Spleen (tissue), 11 donors: ENCODE measurements around the gene CMSS1. TPM values are rescaled to one million over a fixed set of nuclear protein-coding genes. Genes with fewer than 3 reads are reported as not detected.

ENCODE experiments used
- DNase-seq: peaks from one replicate; pipeline ENCODE4 v3.0.0-alpha.2; 2020
- H3K27ac ChIP-seq, 8 donors: fragments of 200-600 bp; sonication (generic) in 7 of 8; 1 replicate in 4 of 8; 2 replicates in 4 of 8; pipeline versions ENCODE4 v1.5.0 to v1.8.0; 2016 to 2021; ENCODE audit warnings: inconsistent platforms in 4 of 8, mild to moderate bottlenecking in 4 of 8, moderate library complexity in 1 of 8
- H3K27me3 ChIP-seq, 7 donors: fragments of 200-600 bp; sonication (generic) in 6 of 7; replicated peaks in 1 of 7; 1 replicate in 4 of 7; 2 replicates in 3 of 7; pipeline versions ENCODE4 v1.5.0 to v1.8.0; 2016 to 2021; ENCODE audit warnings: inconsistent platforms in 3 of 7, mild to moderate bottlenecking in 1 of 7
- H3K36me3 ChIP-seq, 6 donors: fragments of 200-600 bp; sonication (generic) in 5 of 6; 1 replicate in 4 of 6; 2 replicates in 2 of 6; pipeline versions ENCODE4 v1.5.0 to v1.8.0; 2016 to 2021; ENCODE audit warnings: inconsistent platforms in 2 of 6
- H3K4me1 ChIP-seq, 6 donors: fragments of 200-600 bp; sonication (generic) in 5 of 6; 1 replicate in 3 of 6; 2 replicates in 3 of 6; pipeline versions ENCODE4 v1.5.0 to v1.8.0; 2016 to 2021; ENCODE audit warnings: inconsistent platforms in 3 of 6
- H3K4me3 ChIP-seq, 8 donors: fragments of 200-600 bp; sonication (generic) in 7 of 8; 1 replicate in 4 of 8; 2 replicates in 4 of 8; pipeline versions ENCODE4 v1.5.0 to v1.8.0; 2016 to 2021; ENCODE audit warnings: inconsistent platforms in 4 of 8, mild to moderate bottlenecking in 4 of 8, moderate library complexity in 2 of 8
- H3K9me3 ChIP-seq, 8 donors: fragments of 200-600 bp; sonication (generic) in 7 of 8; 1 replicate in 4 of 8; 2 replicates in 4 of 8; pipeline versions ENCODE4 v1.5.0 to v1.8.0; 2016 to 2021; ENCODE audit warnings: inconsistent platforms in 4 of 8
- POLR2A ChIP-seq, 3 donors: fragments of 450-650 bp; IDR thresholded peaks; one replicate each; pipeline ENCODE4 v1.5.1; 2017; ENCODE audit warnings: antibody characterized with exemption in 3 of 3, mild to moderate bottlenecking in 1 of 3
- POLR2AphosphoS5 ChIP-seq, 3 donors: sonication (generic); formaldehyde crosslinking; IDR thresholded peaks; one replicate each; pipeline ENCODE4 v1.5.1; 2017; ENCODE audit warnings: antibody characterized with exemption in 3 of 3
- WGBS, 5 donors: extraction: QIAGEN DNeasy Blood & Tissue Kit in 3 of 5; methylation state at CpG; one replicate each; pipeline versions ENCODE4 v1.1.5 to v1.1.7; 2013 to 2018; 5-methylcytosine and 5-hydroxymethylcytosine counted together
- intact Hi-C: fragments of 100-400 bp; cut with DNase I; formaldehyde crosslinking; loops from one replicate; pipeline ENCODE4 v1.15.0; 2023; ENCODE audit warnings: low total_unique reads
- polyA plus RNA-seq, 3 donors: library from polyadenylated mRNA; stranded (reverse); fragments of 200-250 nt; gene quantifications; one replicate each; pipeline ENCODE4 v1.2.1, GENCODE V29; 2013
- total RNA-seq, 7 donors: library from RNA; depleted of rRNA in 3 of 7; stranded (reverse); fragments of >200 nt in 3 of 7; fragmentation: NEBNext Ultra II Directional in 4 of 7; extraction: Animal tissue kit (Norgen Biotek cat#: 25700) in 4 of 7; gene quantifications; one replicate each; pipeline versions ENCODE4 v1.1.0 to v1.2.1, GENCODE V29; 2016 to 2021
- TF ChIP-seq, protein P1 (sequence below), 11 experiments: fragments of 200-600 bp in 7 of 11; fragments of 450-650 bp in 4 of 11; sonication (generic) in 4 of 11; IDR thresholded peaks in 8 of 11; conservative IDR thresholded peaks in 3 of 11; 1 replicate in 7 of 11; 2 replicates in 4 of 11; pipeline versions ENCODE4 v1.4.0 to v1.8.0; 2016 to 2021; ENCODE audit warnings: antibody characterized with exemption in 11 of 11, inconsistent platforms in 4 of 11, mild to moderate bottlenecking in 1 of 11
- donor health status: healthy with polysubstance abuse.
- donor health status: DM: no; HTN: no; CAD: no; lungs with moderate emphysema.
- donor health status: DM: no; HTN: no; CAD: no.
- donor health status: Bipolar disorder and iron deficiency.
- donor health status: healthy.
- donor health status: DM: no; HTN: no; CAD: no.
- donor health status: DM: yes; HTN: yes; CAD: no.

The CMSS1 gene
- total and polyA plus RNA-seq, 10 donors, result 6.9 to 30.1 (median 20.0) TPM

DNA sequence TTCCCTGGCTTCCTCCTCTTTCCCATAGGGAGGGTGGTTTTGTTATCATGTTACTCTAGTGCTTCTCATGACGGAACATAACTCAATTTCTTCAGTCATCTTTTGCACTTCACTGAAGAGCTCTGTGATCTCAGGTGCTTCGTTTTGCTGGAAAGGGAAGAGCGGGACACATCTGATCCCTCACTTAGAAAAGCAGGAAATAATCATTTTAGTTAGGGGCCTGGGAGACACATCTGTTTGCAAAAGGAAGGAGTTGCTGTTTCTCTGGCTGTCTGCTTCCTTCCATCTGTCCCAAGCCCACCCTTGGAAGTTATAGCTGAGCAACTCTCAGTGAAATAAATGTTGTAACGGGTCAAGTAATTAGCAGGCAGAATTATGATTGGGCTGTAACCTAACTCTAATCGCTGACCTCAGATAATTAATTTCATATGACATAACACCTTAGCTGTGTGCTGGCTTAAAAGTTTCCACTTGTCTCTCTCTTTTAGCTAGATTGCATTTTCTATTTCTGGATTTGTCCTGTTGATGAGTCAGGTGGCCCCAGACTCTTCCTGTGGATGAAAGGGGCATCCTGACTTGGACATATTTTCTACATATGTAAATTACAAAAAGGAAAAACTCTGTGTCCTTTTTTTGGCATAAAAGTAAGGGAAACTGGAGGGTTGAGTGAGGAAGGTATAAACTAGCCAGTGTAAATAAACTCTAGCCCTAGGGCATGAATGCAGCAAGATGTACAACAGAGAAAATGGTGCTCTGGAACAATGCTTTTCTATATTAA lies 307.7 kb downstream of the CMSS1 start:
- 70 to 87% (median 77%) methylated on average over 5 of the region's 5 CpGs for WGBS, 5 donors
- intact Hi-C loops, result no loop called here
- H3K27me3 ChIP-seq, result no peaks in the 10 kb centered on the region
- TF ChIP-seq POLR2AphosphoS5 (IDR thresholded peaks at IDR 0.05), result no peak
- TF ChIP-seq, protein P1, sequence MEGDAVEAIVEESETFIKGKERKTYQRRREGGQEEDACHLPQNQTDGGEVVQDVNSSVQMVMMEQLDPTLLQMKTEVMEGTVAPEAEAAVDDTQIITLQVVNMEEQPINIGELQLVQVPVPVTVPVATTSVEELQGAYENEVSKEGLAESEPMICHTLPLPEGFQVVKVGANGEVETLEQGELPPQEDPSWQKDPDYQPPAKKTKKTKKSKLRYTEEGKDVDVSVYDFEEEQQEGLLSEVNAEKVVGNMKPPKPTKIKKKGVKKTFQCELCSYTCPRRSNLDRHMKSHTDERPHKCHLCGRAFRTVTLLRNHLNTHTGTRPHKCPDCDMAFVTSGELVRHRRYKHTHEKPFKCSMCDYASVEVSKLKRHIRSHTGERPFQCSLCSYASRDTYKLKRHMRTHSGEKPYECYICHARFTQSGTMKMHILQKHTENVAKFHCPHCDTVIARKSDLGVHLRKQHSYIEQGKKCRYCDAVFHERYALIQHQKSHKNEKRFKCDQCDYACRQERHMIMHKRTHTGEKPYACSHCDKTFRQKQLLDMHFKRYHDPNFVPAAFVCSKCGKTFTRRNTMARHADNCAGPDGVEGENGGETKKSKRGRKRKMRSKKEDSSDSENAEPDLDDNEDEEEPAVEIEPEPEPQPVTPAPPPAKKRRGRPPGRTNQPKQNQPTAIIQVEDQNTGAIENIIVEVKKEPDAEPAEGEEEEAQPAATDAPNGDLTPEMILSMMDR (IDR thresholded peaks at IDR 0.05 in 8 of 11, conservative IDR thresholded peaks at IDR 0.05 in 3 of 11), result no peak
- no peak for TF ChIP-seq POLR2A (IDR thresholded peaks at IDR 0.05)
- peaks cover 0 to 22% (median under 1%) of the 10 kb centered on the region in 6 donors for H3K4me1 ChIP-seq
- peak overlapping the region in 1 of 8 donors; percentile 21 for H3K27ac ChIP-seq
- no peak overlapping the region for H3K4me3 ChIP-seq
- H3K36me3 ChIP-seq, result no peaks in the 10 kb centered on the region
- DNase-seq, result no peak
- no peaks in the 10 kb centered on the region for H3K9me3 ChIP-seq

DNA sequence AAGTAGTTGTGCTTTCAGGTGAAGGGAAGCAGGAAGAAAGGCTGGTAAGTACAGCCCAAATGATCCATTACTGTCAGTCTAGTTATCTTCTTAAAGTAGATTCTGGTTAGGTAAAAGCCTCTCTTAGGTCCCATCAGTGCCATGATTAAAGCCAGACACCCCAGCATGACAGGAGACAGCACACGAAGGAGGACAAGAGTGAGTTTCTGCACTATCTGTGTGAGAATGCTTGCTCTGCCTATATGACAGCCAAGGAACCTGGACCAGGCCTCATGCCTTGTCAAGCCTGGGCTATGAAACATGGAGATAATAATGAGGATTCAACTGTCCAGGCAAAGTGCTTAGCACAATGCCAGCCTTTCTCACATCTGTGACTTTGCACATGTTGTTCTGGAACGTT lies 310.1 kb downstream of the CMSS1 start:
- peaks cover 0 to 22% (median 2%) of the 10 kb centered on the region in 6 donors for H3K4me1 ChIP-seq
- intact Hi-C loops, result no loop called here
- H3K36me3 ChIP-seq, result no peaks in the 10 kb centered on the region
- WGBS, 5 donors, result 71 to 83% (median 78%) methylated on average over 2 of the region's 2 CpGs
- no peak for DNase-seq
- H3K4me3 ChIP-seq, result no peak overlapping the region
- no peak overlapping the region for H3K27ac ChIP-seq
- TF ChIP-seq POLR2A (IDR thresholded peaks at IDR 0.05), result no peak
- TF ChIP-seq POLR2AphosphoS5 (IDR thresholded peaks at IDR 0.05), result no peak
- TF ChIP-seq, protein P1 (IDR thresholded peaks at IDR 0.05 in 8 of 11, conservative IDR thresholded peaks at IDR 0.05 in 3 of 11), result no peak
- no peaks in the 10 kb centered on the region for H3K27me3 ChIP-seq
- no peaks in the 10 kb centered on the region for H3K9me3 ChIP-seq

GRCh38 chr3:100128565-100128964 lies 310.9 kb downstream of the CMSS1 start:
- no peaks in the 10 kb centered on the region for H3K9me3 ChIP-seq
- intact Hi-C loops, result no loop called here
- no peak overlapping the region for H3K4me3 ChIP-seq
- no peak for DNase-seq
- peaks cover 0 to 22% (median 2%) of the 10 kb centered on the region in 6 donors for H3K4me1 ChIP-seq
- TF ChIP-seq, protein P1 (IDR thresholded peaks at IDR 0.05 in 8 of 11, conservative IDR thresholded peaks at IDR 0.05 in 3 of 11), result no peak
- TF ChIP-seq POLR2A (IDR thresholded peaks at IDR 0.05), result no peak
- TF ChIP-seq POLR2AphosphoS5 (IDR thresholded peaks at IDR 0.05), result no peak
- H3K27me3 ChIP-seq, result no peaks in the 10 kb centered on the region
- 72 to 86% (median 74%) methylated on average over 5 of the region's 5 CpGs for WGBS, 5 donors
- no peaks in the 10 kb centered on the region for H3K36me3 ChIP-seq
- no peak overlapping the region for H3K27ac ChIP-seq

- WGBS, 5 donors, result 50 to 74% (median 58%) methylated on average over 1 of the region's 1 CpG
- intact Hi-C loops, result no loop called here
- DNase-seq, result no peak
- H3K36me3 ChIP-seq, result no peaks in the 10 kb centered on the region
- H3K9me3 ChIP-seq, result no peaks in the 10 kb centered on the region
- TF ChIP-seq, protein P1 (IDR thresholded peaks at IDR 0.05 in 8 of 11, conservative IDR thresholded peaks at IDR 0.05 in 3 of 11), result no peak
- TF ChIP-seq POLR2A (IDR thresholded peaks at IDR 0.05), result no peak
- TF ChIP-seq POLR2AphosphoS5 (IDR thresholded peaks at IDR 0.05), result no peak
- H3K27ac ChIP-seq, result peak overlapping the region in 6 of 8 donors; percentile 19 to 65 (median 57)
- peaks cover 0 to 14% (median 2%) of the 10 kb centered on the region in 6 donors for H3K4me1 ChIP-seq
- H3K4me3 ChIP-seq, result no peak overlapping the region
- H3K27me3 ChIP-seq, result no peaks in the 10 kb centered on the region
Observed at GRCh38 chr3:100129941-100130340, 312.3 kb downstream of the CMSS1 start.
